Fibroblast of peridontal ligament (primary cell): ENCODE measurements around the gene PNPLA1.

ENCODE experiments used
- DNase-seq: peaks from one replicate; pipeline ENCODE4 v3.0.0-alpha.2; 2010; ENCODE audit errors: extremely low read depth

Gene PNPLA1

GRCh38 chr6:36314221-36315014, 44.6 kb downstream of the PNPLA1 start:
- DNase-seq, result no peak

DNA sequence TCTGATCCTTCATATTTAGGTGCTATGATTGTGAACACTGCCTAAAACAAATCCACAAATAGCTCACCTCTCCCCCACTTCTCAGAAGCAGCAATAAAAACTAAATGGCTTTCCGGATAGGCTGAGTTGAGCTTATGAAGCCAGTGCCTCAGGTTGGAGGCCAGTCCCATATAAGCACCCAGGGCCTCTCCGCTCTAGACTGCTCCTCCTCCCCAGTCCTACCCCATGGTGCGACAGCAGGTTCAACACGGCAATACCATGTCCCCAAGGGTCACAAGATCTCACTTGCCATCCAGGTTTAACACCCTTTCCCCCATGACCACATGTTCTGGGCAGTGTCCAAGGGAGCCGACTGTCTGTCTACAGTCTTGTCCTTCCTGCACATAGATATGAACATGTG, 46.1 kb downstream of the PNPLA1 start:
- no peak for DNase-seq

DNA sequence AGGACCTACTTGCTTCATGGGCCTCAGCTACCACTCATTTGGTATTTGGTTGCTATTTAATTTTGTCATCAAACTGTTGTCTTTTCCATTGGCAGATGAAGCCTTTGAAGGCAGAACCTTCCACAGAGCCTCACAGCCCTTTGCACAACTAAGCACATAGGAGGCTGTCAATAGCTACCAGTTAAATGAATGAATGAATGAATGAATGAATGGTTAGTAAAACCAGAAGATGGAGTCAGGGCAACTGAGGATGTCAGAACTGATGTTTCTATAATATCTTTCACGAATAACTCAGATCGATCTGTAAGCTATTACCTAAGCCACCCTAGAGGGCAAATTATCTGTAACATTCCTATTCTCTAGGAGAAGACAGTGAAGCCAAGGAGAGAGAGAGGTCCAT, 47.8 kb downstream of the PNPLA1 start:
- DNase-seq, result no peak

- DNase-seq, result no peak
Observed at GRCh38 chr6:36318690-36319435, 49.0 kb downstream of the PNPLA1 start.

- DNase-seq, result no peak
Observed at GRCh38 chr6:36319436-36319762, 49.5 kb downstream of the PNPLA1 start.

DNA sequence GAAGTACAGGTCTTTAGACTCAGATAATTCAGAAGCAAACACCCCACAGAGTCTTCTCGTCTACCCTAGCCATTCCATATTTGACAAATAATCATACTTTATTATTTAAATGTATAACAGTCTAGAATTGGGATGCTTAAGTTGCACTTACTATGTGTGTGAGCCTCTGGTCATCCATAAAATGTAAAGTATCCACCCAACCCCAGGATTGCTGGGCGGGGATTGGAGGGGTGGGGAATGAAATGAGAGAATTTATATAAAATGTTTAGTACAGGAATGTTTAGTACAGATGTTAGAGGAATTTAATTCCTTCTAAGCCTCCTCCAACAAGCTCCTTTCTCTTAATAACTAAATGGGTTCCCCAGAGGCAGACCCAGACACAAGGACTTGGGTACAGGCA, 50.0 kb downstream of the PNPLA1 start:
- no peak for DNase-seq

- DNase-seq, result no peak
Observed at GRCh38 chr6:36320475-36320874, 50.6 kb downstream of the PNPLA1 start.

GRCh38 chr6:36322591-36322990, 52.7 kb downstream of the PNPLA1 start:
- no peak for DNase-seq

DNA sequence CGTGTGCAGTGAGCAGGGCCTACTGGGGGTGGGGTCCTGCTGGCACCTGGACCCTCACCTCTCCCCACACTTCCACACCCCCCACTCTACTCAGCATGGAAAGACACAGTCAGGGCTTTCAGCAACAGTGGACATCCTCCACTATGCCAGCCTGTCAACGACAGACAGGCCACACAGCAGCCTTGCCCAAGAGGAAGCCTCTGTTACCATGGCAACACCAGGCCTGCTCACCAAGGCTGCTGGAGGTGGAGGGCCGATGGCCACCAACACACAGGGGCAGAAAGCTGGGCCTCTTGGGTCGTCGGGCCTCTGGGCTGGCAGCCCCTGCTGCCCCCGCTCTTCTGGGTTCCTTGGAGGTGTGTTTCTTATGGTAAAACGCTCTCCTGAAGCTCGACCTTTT, 53.2 kb downstream of the PNPLA1 start:
- no peak for DNase-seq

DNA sequence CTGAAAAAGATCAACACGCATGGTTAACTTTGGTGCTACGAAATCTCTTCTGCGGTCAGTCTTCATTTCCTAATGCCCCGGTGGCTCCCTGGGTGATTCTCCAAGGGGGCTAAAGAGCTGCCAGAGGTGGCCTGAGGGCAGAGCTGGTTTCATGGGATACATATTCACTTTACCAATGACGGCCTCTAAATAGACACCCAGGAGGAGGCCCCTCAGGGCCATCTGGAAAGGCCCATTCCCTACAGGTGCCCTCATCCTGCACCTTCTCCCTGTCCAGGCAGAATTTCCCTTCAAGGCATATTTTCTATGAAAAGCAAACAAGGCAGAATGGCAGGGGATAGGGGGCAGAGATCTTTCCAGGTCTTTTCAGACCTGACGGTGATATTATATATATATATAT, 54.3 kb downstream of the PNPLA1 start:
- DNase-seq, result no peak

DNA sequence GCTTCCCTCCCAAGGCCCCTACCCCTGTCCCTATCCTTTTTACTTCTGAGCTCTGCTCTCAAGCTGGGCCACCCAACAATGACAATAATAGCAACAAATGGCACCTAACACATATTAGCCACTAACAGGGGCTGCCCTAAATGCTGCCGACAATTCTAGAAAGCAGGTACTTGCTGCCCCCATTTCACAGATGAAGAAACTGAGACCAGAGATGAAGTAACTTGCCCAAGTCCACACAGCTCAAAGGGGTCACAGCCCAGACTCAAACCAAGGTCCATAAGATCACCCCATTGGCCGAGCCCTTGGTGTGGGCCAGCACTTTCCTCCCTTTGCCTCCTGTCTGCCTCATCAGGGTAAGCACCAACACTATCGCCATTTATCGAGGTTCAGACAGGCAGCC, 54.9 kb downstream of the PNPLA1 start:
- no peak for DNase-seq

- DNase-seq, result no peak
Observed at GRCh38 chr6:36326356-36326995, 56.6 kb downstream of the PNPLA1 start.

- DNase-seq, result no peak
Observed at GRCh38 chr6:36327226-36327918, 57.5 kb downstream of the PNPLA1 start.

GRCh38 chr6:36327919-36328236, 58.0 kb downstream of the PNPLA1 start:
- DNase-seq, result no peak

DNA sequence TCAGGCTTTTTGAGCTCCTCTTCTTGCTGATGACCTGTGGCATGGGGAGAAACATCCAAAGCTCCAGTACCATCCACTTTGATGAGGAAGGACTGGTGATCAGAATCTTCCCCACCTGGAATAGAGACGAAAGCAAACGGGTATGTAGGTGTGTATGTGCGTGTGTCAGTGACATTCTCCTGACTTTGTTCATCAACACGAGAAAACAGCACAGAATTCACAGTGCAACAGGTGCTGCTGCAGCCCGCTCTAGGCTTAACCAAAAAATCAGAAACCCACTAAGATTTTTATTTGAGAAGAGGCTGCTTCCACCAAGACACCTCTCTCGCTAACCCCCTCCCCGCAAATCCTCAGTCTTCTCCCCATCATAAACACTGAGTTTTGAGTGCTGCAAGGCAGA, 58.7 kb downstream of the PNPLA1 start:
- no peak for DNase-seq

DNA sequence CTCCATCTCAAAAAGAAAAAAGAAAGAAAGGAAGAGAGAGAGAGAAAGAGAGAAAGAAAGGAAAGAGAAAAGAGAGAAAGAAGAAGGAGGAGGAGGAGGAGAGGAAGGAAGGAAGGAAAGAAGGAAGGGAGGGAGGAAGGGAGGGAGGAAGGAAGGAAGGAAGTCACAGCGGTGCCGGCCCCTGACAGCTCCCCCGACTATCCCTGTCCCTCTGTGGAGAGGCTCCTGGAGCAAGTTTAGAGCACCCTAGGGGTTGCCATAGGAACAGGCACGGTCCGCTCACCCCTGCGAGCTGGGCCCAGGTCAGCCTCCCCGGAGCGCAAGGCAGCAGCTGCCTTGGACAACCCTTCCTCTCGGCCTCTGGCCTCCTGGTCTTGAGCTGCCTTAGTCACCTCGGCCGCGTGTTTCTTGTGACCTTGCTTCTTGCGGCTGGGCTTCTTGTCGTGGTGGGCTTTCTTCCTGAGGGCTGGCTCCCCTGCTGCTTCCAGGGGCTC, 60.0 kb downstream of the PNPLA1 start:
- no peak for DNase-seq

DNA sequence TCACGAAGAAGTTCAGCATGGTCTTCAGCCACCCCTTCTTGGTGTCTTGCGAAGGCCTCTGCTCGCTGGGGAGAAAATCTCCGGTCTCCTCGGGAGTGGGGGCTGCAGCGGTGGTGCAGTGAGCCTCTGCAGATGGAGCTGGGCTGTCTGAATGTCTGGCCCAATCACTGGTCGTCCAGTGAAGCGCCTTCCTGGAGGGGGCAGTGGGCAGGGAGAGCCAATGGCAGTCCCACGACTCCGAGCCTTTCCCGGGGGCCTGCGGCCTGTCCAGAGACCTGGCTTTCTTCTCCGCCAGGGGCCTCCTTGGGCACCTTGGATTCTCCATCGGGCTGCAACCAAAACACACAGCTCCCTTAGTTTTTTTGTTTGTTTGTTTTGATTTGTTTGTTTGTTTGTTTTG, 60.5 kb downstream of the PNPLA1 start:
- DNase-seq, result no peak

DNA sequence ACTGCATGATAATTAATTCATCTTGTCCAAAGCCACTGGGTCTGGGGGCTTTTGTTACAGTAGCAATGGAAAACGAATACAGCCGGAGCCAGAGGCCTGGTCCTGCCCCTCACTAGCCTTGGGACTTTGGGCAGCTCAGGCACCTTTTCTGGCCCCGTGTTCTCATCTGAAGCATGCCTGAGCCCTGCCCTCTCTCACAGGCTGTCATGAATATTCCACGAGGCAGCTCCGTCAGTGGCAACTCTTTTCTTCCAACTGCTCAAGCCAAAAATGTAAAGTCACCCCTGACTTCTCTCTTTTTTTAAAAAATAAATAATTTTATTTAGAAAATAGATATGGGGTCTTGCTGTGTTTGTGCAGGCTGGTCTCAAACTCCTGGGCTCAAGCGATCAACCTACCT, 61.5 kb downstream of the PNPLA1 start:
- no peak for DNase-seq

DNA sequence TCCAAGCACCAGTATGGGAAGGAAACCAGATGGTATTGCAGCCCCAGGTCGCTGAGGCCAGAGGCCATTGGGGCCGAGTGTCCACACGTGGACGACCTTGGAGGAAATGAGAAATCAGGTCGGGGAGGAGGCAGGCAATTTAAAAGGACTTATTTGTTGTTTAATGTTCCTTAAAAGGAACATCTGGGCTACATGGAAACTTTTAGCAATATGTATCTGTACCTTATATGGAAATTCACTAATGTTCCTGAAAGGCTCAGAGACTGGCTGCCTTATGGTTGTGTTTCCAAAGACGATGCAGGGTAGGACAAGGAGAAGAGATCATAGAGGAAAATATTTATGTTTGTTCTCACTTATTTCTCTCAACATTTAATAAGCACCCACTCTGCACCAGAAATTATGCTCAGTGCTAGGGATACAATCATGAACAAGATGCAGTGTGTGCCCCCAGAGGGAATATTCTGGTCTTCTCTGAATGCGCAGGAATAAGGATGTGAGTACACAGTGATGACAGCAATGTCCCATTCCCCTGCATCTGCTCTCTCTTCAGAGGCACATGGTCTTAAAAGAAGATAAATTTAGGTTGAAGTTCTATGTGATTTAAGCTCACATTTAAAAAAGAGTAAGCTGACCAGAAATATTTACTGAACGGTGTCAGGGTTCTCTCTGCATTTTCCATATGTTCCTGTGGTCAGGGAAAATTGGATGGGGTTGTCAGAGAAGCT, 63.5 kb downstream of the PNPLA1 start:
- no peak for DNase-seq

GRCh38 chr6:36333931-36334725, 64.3 kb downstream of the PNPLA1 start:
- DNase-seq, result no peak
